ENCODE results near the gene RASD1.

RASD1 gene

GRCh38 chr17:17505610-17506171 lies 9.5 kb upstream of the RASD1 start:
- TF ChIP-seq CTCF (conservative IDR thresholded peaks at IDR 0.05; ENCODE audit: low read length), result no peak
- no peak overlapping the region for H3K4me3 ChIP-seq (ENCODE audit: low read length)
- DNase-seq (ENCODE audit: low read depth), result no peak

- no peak for DNase-seq (ENCODE audit: low read depth)
- no peak overlapping the region for H3K4me3 ChIP-seq (ENCODE audit: low read length)
- TF ChIP-seq CTCF (conservative IDR thresholded peaks at IDR 0.05; ENCODE audit: low read length), result no peak
Measured at GRCh38 chr17:17505151-17505550, 9.0 kb upstream of the RASD1 start.

GRCh38 chr17:17504341-17505140 lies 8.3 kb upstream of the RASD1 start:
- no peak for DNase-seq (ENCODE audit: low read depth)
- H3K4me3 ChIP-seq (ENCODE audit: low read length), result no peak overlapping the region
- TF ChIP-seq CTCF (conservative IDR thresholded peaks at IDR 0.05; ENCODE audit: low read length), result no peak

GRCh38 chr17:17503566-17504130 lies 7.5 kb upstream of the RASD1 start:
- TF ChIP-seq CTCF (conservative IDR thresholded peaks at IDR 0.05; ENCODE audit: low read length), result no peak
- no peak overlapping the region for H3K4me3 ChIP-seq (ENCODE audit: low read length)
- no peak for DNase-seq (ENCODE audit: low read depth)

GRCh38 chr17:17502741-17503565 lies 6.8 kb upstream of the RASD1 start:
- TF ChIP-seq CTCF (conservative IDR thresholded peaks at IDR 0.05; ENCODE audit: low read length), result no peak
- H3K4me3 ChIP-seq (ENCODE audit: low read length), result no peak overlapping the region
- no peak for DNase-seq (ENCODE audit: low read depth)

- TF ChIP-seq CTCF (conservative IDR thresholded peaks at IDR 0.05; ENCODE audit: low read length), result no peak
- no peak for DNase-seq (ENCODE audit: low read depth)
- no peak overlapping the region for H3K4me3 ChIP-seq (ENCODE audit: low read length)
Measured at GRCh38 chr17:17500999-17501605, 4.9 kb upstream of the RASD1 start.
